KOPT-K1 (cell line): ENCODE measurements around the gene SCAP.

Source experiments
- H3K27ac ChIP-seq: fragments of 200-600 bp; sonication (generic); 2 replicates; pipeline ENCODE4 v1.5.1; 2016; ENCODE audit warnings: antibody characterized with exemption, mild to moderate bottlenecking, low read depth, low read length; ENCODE audit not compliant: poor library complexity, severe bottlenecking
- H3K36me3 ChIP-seq: fragments of 200-600 bp; sonication (generic); 2 replicates; pipeline ENCODE4 v1.5.1; 2017; ENCODE audit warnings: antibody characterized with exemption, mild to moderate bottlenecking, low read length, moderate library complexity; ENCODE audit not compliant: insufficient read depth
- H3K9me3 ChIP-seq: fragments of 200-600 bp; sonication (generic); 2 replicates; pipeline ENCODE4 v1.5.1; 2017; ENCODE audit warnings: antibody characterized with exemption, low read length, mild to moderate bottlenecking; ENCODE audit not compliant: insufficient read depth, poor library complexity, severe bottlenecking

Gene SCAP

DNA sequence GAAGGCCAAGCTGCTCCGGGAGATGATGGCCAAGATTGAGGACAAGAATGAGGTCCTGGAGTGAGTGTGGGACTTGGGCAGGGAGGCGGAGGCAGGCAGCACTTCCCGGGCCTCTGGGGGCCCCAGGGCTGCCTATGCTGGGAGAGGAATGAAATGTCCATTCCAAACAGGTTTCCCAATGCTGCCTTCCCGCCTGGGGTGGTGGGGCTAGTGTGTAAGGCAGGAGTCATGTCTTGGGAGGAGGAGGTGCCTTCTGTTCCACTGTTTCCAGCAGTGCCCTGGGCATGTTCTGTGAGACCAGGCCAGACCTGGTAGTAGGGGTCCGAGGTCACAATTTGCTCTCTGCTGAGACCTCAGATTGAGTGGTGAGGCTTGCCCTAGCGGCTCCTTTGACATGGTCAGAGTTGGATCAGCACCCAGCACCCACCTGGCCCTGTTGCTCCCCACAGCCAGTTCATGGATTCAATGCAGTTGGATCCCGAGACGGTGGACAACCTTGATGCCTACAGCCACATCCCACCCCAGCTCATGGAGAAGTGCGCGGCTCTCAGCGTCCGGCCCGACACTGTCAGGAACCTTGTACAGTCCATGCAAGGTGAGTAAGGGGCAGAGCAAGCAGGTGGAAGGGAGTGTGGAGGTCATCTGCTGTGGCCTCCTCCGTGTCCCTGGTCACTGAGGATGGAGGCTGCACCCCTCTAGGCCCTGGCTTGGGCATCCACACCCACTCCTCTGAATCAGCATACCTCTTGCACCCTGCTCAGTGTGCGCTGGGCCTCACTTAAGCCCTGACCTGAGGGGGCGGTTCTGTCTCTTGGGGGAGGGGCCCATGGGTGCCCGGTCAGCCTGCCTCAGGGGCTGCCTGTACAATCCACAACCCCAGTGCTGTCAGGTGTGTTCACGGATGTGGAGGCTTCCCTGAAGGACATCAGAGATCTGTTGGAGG, 67.6 kb downstream of the SCAP start:
- H3K9me3 ChIP-seq = no peaks in the 10 kb centered on the region
- H3K27ac ChIP-seq = no peak overlapping the region
- peaks cover 86% of the 10 kb centered on the region for H3K36me3 ChIP-seq

DNA sequence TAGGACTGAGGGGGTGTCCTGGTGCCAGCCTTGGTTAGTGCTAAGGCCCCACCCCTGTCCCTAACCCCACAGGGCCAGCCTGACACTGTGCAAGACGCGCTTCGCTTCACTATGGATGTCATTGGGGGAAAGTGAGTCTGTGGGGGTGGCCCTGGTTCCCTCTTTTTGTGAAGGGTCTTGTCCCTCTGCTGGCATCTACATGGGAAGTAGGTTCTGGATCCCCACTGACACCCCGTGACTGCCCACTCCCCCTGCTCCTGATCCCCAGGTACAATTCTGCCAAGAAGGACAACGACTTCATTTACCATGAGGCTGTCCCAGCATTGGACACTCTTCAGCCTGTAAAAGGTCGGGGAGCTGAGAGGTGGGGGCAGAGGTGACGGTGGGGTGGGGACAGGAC, 68.5 kb downstream of the SCAP start:
- no peak overlapping the region for H3K27ac ChIP-seq
- no peaks in the 10 kb centered on the region for H3K9me3 ChIP-seq
- peaks cover 83% of the 10 kb centered on the region for H3K36me3 ChIP-seq

DNA sequence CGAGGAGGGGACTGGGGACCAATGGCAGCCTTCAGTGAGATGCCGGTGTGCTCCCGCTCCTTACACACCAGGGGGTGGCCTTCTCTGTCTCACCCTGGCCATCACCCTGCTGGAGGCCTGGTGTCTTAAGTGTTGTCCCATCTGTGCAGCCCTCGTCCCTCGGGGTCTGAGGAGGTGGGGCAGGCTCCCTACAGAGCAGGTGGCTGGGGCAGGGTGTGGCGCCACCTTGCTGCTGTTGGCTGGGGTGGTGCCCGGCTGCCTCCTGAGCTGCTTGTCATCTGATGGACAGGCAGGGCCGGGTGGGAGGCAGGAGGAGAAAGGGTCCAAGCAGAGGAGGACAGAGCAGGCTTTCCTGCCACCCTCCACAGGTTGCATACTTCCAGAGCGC, 69.0 kb downstream of the SCAP start:
- Histone ChIP-seq H3K9me3 (no peaks in the 10 kb centered on the region), H3K27ac (no peak overlapping the region), H3K36me3 (peaks cover 78% of the 10 kb centered on the region)

DNA sequence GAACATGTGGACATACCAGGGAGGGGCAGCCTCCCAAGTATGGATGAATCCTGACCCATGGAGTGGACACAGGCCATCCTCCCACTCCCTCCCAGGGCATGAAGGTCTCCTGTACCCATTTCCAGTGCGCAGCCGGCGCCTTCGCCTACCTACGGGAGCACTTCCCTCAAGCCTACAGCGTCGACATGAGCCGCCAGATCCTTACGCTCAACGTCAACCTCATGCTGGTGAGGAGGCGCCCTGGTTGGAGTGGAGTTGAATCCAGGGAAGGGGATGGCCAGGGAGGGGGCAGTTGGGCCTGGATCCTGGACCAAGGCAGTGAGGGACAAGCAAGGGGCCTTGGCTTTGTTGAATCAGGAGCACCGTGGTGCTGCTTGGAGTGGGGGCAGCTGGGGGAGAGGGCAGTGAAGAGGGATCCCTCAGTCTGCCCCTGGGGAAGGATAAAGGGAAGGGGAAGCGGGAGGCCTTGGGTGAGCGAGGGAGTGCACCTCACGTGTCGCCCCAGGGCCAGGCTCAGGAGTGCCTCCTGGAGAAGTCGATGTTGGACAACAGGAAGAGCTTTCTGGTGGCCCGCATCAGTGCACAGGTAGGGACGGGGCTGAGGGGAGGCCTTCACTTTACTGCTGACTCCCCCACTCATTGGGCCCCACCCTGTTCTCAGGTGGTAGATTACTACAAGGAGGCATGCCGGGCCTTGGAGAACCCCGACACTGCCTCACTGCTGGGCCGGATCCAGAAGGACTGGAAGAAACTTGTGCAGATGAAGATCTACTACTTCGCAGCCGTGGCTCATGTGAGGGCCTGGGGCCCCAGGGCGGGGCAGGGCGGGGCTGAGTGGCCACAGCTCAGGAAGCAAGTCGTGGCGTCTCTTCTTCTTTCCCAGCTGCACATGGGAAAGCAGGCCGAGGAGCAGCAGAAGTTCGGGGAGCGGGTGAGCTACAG, 69.7 kb downstream of the SCAP start:
- no peaks in the 10 kb centered on the region for H3K9me3 ChIP-seq
- peaks cover 71% of the 10 kb centered on the region for H3K36me3 ChIP-seq
- no peak overlapping the region for H3K27ac ChIP-seq

DNA sequence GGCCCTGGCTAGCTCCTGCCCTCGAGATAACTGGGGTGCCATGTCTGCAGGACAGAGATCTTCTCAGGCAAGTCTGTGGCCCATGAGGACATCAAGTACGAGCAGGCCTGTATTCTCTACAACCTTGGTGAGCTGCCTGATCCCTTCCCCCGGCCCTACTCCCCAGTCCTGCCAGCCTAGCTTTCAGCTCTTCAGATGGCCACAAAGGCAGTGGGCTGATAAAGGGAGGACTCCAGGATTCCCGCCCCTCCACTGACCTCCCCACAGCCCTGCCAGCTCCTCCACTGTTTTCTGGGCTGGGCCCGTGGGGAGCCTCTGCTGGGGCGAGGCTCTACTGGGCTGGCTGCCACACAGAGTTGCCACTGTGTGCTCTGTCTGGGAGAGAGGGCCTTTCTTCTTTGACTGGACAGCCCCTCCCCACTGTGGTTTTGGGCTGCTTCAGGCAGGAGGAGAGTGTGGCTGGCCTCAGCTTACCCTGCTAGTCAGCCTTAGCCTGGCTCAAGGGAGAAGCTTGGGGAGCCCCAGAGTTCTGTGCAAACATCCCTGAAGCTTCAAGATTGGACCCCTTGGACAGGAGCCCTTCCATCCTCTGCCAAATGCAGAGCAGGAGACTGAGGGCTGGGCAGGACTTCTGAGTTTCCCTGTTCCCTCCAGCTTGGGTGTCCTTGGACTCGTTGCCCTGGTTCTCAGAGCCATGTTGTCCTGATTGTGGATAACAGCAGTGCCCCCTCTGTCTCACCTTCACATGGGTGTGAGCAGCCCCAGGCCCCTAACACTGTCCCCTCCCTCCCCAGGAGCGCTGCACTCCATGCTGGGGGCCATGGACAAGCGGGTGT, 70.6 kb downstream of the SCAP start:
- Histone ChIP-seq H3K9me3 (no peaks in the 10 kb centered on the region), H3K36me3 (peaks cover 65% of the 10 kb centered on the region), H3K27ac (no peak overlapping the region)

DNA sequence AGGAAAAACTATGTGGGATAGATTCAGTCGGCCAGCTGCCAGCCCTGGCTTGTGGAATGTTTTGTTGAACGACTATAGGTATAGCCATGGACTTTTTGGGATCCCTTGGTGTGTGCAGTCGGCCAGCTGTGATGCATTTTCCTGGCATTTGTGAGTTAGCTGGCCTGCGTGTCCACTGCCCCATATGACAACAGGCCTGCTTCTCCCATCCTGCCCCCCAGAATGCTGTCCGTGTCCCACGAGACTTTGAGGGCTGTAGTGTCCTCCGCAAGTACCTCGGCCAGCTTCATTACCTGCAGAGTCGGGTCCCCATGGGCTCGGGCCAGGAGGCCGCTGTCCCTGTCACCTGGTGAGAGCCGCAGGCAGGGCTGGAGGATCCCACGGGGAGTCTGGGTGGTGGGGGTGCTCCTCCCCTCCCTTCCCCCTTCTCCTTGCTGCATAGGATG, 71.3 kb downstream of the SCAP start:
- Histone ChIP-seq H3K27ac (no peak overlapping the region), H3K9me3 (no peaks in the 10 kb centered on the region), H3K36me3 (peaks cover 65% of the 10 kb centered on the region)

DNA sequence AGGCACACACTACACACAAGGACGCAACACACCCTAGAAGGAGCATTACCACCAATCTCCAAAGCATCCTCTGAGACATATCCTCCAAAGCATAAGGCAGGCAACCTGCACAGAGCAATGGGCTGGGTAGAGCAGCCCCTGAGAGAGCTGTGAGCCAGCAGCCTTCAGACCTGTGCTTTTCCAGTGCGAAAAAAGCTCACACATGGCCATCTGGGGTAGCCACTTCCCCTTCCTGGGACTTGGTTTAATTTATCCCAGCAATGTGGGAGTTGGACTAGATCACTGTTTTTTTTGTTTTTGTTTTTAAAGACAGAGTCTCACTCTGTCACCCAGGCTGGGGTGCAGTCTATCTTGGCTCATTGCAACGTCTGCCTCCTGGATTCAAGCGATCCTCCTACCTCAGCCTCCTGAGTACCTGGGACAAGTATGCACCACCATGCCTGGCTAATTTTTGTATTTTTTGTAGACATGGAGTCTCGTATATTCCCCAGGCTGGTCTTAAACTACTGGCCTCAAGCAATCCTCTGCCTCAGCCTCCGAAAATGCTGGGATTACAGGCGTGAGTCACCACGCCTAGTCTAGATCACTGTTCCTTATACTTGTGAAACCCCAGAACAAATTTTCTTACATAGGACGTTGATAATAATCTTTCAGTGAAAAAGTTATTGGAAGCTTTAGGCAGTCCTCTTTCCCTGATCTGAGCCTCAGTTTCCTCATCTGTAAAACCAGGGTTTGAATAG, 76.0 kb downstream of the SCAP start:
- H3K27ac ChIP-seq = no peak overlapping the region
- no peaks in the 10 kb centered on the region for H3K9me3 ChIP-seq
- H3K36me3 ChIP-seq = peaks cover 61% of the 10 kb centered on the region

DNA sequence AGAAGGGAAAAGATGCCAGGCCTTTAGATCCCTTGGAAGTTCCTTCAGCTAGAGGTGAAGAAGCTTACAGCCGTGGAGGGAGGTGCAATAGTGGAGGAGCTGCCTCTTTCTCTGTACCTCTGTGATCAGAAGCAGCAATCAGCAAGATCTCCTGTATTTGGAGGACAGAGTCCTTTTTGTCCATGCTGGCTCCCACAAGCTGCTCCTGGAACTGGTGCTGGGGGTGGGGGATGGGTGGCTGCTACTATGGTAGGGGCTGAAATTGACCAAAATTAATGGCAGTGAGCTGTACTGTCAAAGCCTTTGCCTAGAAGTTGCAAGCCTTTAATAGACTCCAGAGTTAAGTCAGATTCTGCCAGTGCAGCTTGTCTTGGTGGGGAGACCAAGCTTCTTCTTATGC, 76.7 kb downstream of the SCAP start:
- no peaks in the 10 kb centered on the region for H3K9me3 ChIP-seq
- H3K36me3 ChIP-seq = peaks cover 60% of the 10 kb centered on the region
- H3K27ac ChIP-seq = no peak overlapping the region

DNA sequence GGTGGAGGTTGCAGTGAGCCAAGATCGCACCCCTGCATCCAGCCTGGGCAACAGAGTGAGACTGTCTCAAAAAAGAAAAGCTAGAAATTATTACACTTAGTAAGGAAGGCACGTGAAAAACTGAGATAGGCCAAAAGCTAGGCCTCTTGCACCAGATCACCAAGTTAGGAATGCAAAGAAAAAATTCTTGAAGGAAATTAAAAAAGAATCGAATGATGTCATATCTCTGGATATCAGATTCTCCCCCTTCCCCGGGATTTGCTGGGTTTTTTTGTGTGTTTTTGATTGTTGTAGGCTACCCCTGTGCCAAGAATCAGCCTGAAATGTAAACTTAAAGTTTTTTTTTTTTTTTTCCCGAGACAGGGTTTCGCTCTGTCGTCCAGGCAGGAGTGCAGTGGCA, 77.5 kb downstream of the SCAP start:
- no peak overlapping the region for H3K27ac ChIP-seq
- H3K9me3 ChIP-seq = no peaks in the 10 kb centered on the region
- peaks cover 53% of the 10 kb centered on the region for H3K36me3 ChIP-seq

DNA sequence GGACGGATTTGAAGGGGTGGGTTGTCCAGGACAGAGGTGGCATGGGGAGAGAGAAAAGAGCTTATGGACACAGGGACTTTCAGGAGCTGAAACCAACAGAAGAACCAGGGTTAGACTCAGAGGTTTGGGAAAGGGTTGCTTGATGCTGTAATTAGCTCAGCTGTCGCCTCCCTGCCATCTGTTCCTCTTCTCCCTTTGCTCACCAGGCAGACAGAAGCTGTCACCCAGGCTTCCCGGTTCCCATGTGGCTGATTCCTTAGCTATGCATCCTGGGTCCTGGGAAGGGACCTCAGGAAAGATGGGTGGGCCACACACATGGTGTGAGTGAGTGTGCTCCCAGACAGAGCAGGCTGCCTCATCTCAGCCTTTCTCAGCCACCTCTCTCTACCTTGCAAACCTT, 80.9 kb downstream of the SCAP start:
- Histone ChIP-seq H3K27ac (no peak overlapping the region), H3K9me3 (no peaks in the 10 kb centered on the region), H3K36me3 (peaks cover 46% of the 10 kb centered on the region)

DNA sequence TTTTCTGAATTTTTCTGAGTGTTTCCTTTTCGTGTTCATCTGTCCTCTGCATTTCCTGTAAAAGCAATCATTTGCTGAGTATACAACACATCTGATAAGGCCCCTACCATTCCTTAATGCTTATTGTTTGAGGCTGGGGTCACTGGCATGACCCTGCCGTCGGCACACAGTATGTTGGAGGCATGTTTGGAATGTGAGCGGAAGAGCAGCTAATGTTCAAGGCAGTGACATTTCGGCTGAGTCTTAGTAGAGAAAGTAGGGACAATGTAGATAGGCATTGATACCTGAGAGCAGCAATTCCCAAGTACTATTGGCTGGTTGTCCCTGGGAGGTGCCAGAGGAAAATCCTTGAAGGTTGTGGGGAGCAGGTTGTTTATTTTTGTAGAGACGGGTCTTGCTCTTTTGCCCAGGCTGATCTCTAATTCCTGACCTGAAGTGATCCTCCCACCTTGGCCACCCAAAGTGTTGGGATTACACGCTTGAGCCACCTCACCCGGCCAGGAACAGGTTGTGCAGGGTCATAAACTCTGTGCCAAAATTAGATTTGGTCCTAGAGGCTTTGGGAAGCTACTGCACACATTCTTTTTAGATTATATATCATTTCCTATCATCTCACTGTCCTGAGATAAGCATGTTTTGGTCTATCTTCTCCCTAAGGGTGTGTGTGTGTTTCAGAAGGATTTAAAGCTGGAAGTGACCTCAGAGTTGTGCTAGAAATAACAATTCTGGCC, 81.4 kb downstream of the SCAP start:
- H3K36me3 ChIP-seq = peaks cover 41% of the 10 kb centered on the region
- H3K27ac ChIP-seq = no peak overlapping the region
- no peaks in the 10 kb centered on the region for H3K9me3 ChIP-seq

DNA sequence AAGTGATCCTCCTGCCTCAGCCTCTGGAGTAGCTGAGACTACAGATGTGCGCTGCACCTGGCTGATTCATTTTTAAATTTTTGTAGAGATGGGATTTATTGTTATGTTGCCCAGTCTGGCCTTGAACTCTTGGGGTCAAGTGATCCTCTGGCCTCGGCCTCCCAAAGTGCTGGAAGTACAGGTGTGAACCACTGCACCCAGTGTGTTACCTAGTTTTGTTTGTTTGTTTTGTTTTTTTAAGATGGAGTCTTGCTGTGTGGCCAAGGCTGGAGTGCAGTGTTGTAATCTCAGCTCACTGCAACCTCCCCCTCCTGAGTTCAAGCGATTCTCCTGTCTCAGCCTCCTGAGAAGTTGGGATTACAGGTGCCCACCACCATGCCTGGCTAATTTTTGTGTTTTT, 82.8 kb downstream of the SCAP start:
- H3K36me3 ChIP-seq = peaks cover 41% of the 10 kb centered on the region
- no peak overlapping the region for H3K27ac ChIP-seq
- no peaks in the 10 kb centered on the region for H3K9me3 ChIP-seq

DNA sequence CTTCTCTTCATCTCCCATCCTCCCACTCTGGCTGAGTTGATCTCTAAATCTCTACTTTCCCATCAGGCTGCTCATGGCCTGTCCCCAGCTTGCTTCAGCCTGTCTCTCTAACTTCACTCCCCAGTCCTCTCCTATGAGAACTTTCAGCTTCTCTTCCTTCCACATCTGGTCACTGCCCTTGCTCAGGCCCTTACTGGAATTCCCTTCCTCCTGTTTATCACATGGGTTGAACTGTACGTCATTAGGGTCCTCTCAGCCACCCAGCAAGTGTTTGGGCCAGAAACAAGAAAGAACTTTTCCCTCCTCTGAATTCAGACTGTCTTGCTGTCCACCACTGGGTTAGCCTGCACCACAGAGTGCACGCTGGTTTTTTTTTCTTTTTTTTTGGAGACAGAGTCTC, 89.9 kb downstream of the SCAP start:
- Histone ChIP-seq H3K27ac (no peak overlapping the region), H3K9me3 (no peaks in the 10 kb centered on the region), H3K36me3 (peaks cover 36% of the 10 kb centered on the region)
